NCI-H460 (cell line): ENCODE measurements around the gene KCNQ2. TPM values are rescaled to one million over a fixed set of nuclear protein-coding genes. Genes with fewer than 3 reads are reported as not detected.

Source experiments
- DNase-seq: peaks from one replicate; pipeline ENCODE4 v3.0.0-alpha.2; 2016; ENCODE audit warnings: low read depth; ENCODE audit errors: extremely low read depth
- total RNA-seq: library from RNA; depleted of rRNA; stranded (reverse); fragments of >200 nt; shearing (Covaris generic); gene quantifications from 2 replicates; pipeline ENCODE4 v1.2.3, GENCODE V29; 2014

The KCNQ2 gene
- total RNA-seq, 1 experiment from 2014 or later: 0.17 TPM

DNA sequence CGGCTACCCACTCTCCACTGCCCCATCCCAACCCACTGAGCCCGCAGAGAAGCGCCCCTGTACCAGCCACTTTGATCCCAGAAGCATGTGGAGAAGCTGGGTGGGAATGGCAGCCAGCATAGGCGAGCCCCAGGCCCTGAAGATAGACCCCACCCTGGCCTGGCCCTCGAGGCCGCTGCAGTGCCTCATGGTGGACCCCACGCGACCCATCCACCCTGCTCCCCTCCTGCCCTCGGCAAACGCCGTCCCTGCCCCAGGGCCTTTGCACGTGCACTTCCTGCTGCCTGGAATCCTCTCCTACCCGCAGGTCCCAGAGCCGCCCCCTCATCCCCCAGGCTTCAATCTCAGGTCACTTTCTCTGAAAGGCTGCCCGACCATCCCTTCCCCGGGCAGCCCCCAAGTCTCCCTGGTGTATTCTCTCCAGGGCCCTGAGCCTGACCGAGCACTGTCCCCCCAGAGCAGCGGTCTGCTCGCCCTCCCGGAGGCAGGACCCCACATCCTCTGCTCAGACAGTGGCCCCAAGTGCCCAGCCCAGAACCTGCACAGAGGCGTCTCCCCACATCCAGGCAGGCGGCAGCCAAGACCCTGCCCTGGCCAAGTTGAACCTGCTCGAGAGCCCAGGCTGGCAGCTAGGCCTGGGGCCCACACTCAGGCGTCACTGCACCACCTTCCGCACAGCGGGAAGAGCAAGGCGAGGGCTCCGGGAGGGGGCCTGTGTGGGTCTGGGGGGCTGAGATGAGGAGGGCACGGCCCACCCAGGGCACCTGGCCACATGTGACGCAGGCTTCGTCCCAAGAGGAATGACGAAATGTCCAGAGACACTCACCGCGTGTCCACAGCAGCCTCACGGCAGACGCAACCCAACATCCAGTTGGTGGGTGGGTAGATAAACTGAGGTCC is 14.0 kb downstream of the KCNQ2 start:
- no peak for DNase-seq

DNA sequence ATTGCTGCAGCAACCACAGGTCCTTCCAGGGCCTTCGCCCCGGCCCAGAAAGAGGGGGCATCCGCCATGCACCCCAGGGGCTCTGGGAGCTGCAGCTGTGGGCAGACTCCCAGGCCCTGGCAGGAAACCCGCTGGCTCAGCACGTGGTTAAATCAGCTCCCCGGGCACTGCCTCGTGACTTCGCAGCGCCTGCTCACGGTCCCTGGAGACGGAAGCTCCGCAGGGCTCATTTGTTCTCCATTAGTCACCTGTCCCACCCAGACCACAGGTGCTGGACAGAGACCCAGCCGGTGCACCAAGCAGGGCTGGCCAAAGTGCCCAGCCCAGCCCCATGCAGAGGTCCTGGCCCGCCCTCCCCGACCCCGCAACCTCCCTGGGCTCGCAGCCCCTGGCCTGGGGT is 14.7 kb downstream of the KCNQ2 start:
- no peak for DNase-seq

DNA sequence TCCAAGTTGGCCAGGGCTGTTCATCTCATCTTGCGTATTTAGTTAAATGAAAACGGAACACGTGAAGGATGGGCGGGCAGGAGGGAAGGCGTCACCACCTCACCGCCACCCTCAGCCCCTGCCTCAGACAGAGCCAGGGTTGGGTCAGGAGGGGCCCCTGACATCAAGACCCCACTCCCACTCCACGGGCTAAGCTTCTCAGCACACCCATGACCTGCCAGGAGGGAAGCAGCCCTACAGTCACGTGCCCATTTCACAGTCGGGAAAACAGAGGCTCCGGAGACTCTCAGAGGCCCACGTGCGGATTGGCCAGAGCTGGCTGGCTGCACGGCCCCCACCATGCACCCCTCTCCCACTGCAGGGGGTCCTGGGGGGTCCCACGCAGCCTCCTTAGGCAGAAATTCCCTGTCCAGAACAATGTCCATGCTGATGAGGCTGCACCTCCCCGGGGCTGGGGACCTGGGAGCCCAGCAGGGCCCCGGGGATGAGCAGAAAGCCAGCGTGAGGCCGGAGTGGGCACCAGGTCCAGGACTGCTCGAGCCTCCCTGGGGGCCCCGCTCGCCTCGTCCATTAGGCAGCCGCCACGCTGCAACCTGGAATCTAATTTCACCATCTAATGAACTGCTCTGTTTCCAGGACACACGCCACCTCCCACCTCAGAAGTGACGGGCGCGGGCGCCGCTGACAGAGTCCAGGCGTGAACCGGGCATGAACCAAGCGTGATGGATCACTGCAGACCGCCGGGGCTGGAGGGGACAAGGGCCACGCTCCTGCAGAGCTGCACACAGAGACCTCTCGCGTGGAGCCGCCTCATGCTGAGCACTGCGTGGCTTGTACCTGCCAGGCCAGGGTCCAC is 15.8 kb downstream of the KCNQ2 start:
- no peak for DNase-seq

DNA sequence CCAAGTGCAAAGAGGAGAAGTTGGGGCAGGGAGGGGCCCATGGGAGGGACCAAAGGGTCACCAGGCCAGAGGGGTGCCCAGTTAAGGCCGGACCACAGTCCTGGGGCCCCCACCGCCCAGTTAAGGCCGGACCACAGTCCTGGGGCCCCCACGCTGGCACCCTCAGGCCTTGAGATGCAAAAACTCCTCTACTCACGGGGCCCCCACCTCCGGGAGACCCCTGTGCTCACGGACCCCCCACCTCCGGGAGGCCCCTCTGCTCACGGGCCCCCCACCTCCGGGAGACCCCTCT is 16.9 kb downstream of the KCNQ2 start:
- no peak for DNase-seq

DNA sequence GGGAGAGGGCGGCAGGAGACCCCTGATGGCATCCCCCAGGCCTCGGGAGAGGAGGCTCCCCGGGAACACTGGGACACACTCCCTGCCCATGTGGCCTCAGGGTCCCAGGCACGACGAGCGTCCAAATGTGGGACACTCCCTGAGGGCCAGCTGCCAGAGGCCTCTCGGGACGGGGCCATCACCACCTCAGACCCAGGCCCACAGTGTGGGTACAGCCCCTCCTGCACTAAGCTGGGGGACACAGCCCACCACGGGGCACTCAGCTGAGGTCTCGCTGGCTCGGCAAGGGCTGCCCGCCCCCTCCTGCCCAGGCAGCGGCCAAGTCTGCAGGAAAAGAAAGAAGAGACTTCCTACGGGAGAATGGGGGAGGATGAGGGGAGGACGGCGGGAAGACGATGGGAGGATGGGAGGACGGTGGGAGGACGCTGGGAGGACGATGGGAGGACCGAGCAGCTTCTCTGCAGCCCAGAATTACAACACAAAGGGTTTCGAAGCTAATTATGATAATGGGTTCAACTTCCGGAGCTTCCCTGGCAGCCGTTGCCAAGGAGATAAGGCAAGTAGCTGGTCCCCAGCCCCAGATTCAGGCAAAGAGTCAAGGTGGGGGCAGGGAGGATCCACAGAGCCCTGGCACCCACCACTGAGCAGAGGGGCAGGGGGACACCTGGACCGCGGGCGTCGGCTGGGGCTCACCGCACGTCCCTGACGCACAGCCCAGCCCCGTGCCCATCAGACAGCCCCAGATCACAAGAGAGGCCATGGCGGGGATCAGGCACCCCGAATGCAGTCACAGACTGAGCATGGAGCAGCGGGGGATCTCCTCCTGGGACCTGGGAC is 17.5 kb downstream of the KCNQ2 start:
- no peak for DNase-seq

DNA sequence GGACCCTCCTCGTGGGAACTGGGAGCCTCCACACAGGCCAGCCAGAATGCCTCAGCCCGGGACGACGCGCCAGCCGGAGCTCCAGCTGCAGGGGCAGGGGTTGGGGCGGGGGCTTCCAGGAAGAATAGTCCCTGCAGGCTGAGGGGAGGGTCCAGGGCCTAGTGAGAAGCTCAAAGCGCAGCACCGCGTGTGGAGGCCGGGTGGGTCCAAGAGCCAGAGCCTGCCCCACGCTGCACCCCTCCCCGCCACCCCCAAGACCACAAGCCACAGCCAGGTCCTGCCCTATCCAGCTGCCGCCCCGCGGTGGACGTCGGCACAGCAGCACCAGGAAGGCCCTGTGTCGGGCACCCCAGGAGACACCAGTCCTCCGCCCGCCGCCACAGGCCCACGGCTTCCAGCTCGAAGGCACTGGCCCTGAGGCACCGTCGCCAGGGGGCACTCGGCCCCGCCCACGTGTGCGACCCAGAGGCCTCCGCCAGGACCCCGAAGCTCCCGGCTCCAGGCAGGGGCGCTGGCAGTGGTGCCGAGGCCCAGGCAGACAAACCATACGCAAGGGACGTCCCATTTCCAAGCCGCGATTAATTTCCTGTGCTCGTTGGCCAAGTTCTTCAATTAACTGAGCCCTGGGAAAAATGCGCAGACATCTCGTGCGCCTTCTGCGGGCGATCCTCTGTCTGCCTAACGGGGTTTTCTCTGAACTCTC is 19.5 kb downstream of the KCNQ2 start:
- peak; percentile 35 for DNase-seq

DNA sequence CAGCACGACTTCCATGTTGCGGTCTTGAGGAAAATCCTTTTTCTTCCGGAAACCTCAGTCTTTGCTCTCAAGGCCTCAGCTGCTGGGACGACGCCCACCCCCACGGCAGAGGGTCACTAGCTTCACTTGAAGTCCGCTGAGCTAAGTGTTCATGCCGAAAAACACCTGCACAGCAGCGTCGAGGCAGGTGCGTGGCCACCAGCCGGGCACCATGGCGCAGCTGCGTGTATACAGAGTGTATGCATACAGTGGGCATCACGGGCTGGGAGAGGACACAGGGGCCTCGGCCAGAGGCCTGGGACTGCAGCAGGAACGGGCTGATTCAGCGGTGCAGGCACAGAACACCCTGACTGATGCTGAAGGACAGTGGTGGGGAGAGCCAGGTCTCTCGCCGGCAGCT is 20.1 kb downstream of the KCNQ2 start:
- DNase-seq: no peak

DNA sequence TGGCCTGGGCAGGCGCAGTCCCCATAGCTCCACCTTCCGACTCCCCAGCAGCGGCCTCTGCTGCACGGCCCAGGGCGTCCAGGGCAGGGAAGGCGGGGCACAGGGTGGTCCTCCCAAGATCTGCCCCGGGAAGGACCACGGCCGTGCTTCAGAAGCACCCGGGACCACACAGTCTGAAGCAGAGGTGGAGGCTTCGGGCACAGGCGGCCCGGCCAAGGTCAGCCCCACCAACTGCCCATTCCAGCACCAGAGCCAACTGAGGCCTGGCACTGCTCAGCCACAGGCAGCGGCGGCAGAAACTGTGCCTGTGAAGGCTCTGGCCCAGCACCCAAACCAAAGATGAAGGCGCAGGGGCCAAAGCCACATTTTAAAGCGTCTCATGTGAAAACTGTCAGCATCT is 20.6 kb downstream of the KCNQ2 start:
- no peak for DNase-seq

DNA sequence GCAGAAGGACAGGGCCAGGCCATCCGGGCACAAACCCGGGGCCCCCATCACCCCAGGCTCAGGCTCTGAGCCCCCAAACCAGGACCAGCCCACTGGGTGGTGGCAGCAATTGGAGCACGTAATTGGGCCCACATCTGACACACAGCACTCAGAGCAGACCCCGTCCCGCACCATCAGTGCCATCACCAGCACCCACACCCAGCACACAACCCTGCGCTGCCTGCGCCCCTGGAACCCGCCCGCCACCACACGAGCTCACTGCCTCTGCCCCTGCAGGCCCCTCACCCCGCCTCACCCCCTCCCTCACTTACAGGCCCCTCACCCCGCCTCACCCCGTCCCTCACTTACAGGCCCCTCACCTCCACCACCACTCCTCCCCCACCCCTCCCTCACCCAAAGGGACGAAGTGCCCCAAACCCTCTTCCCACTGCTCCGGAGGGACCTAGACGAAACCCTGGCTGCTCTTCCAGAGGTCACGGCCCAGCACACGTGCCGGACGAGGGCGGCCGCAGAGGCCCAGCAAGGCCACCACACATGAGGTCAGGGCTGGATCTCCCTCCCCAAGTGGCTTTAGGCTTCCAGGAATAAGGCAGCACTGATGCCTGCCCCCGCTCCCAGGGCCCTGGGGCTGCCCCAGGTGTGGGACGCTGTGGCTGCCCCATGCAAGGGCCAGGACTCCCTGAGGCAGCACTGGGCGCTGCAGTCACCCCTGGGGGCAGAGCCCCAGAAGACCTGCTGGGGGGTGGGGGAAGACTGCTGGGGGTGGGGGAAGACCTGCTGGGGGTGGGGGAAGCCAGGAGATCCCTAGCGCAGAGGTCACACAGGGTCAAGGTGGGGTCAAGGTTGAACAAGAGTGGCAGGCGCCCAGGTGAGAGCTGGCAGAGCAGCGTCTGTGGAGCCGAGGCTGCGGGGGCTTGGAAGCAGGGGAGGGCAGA is 22.4 kb downstream of the KCNQ2 start:
- DNase-seq: no peak

DNA sequence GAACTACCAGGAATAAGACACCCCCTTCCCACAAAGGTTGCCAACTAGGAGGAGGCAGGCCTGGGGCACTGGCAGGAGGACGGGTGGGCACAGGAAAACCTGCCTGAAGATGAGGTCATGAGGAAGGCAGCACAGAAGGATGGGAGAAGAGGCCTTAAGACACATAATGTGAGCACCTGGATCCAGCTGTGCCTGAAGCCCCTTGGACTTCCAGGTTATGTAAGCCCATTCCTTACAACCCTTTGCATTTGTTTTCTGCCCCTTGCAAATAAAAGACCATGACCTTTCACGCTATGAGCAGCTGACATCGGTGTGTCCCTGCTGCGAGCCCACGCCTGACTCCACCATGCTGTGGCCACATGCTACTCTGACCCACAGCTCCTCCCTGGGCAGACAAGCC is 23.4 kb downstream of the KCNQ2 start:
- no peak for DNase-seq

DNA sequence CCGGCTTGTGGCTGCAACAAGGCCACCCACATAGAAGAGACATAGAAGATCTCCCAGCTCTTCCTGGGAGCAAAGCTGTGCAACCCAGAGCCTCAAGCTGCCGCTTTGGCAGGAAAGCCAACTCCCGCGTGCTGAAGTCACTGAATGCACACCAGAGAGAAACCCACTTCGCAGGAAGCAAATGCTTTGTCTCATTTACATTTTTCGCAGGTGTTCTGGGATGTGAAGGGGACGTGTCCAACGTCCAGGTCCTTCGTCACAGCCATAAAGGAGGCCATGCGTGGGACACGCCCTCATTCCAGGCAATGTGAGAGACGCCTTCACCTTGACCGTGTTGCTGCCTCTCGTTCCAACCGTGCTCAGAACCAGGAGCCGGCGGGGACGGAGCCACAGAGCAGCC is 24.4 kb downstream of the KCNQ2 start:
- no peak for DNase-seq

DNA sequence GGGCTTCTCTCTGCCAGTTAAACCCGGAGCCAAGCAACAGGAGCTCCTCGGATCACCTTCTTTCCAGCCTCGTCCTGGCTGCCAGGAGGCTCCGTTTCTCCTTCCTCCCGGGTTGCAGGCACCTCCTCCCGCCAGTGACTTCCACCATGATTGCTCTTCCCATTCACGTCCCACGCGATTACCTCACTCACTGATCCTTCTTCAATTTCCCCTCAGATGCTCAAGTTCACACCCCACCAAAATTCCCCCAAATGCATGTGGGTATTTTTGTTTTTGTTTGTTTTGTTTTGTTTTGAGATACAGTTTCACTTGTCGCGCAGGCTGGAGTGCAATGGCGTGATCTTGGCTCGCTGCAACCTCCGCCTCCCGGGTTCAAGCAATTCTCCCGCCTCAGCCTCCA is 25.1 kb downstream of the KCNQ2 start:
- no peak for DNase-seq

DNA sequence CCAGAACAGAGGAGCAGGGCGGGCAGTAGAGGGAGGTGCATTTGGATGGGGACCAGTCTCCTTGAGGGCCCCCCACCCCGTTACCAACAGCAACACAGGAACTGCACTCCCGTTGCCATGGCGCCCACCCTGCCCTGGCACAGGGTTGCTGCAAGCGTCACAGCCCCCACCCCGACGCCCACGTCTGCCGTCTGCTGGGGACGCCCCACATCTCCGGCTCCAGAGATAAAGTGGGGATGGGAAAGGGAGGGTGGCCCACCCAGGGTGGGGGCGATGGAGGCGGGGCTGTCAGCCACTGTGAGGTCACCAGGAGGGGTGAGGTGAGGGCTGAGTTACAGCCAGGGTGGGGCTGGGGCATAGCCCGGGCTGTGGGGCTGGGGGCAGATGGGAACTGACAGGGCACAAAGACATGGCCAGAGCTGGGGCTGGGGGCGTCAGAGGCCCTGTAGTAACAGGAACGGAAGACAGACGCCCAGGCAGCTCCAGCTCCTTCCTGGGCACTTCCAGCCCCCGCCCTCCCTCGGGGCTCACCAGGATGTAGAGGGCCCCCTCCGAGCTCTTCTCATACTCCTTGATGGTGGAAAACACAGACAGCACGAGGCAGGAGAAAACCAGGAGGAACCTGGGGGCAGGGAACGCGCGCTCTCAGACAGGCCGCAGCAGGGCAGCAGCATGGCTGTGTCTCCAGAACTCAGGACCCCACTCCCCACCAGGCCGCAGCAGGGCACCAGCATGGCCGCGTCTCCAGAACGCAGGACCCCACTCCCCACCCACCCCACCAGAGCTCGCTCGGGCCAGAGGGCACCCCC is 26.0 kb downstream of the KCNQ2 start:
- DNase-seq: no peak

DNA sequence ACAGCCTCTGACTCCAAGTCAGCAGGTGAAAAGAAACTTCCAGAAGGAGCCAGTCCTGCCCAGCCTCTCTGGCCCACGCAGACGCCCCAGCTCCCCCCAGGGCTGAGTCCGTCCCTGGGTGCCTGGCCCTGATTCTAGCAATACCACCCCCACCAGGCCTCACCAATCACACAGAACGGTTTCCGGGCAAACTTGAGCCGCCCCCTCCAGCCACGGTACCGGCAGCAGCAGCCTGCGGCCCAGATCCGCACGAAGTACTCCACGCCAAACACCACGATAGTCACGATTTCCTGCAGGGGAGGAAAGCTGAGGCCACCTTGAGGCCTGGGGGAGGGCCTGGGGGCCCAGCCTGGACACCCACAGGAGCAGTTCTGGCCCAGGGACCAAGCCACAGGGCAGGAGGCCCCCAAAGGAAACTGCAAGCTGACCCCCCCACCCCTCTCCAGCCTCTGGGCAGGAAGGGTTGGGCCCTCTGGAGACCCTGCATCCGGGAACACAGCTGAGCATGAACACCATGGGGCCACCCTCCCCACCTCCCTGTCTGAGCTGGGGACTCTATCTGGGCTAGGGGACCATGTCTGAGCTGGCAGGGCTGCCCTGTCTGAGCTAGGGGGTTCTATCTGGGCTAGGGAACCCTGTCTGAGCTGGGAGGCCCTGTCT is 27.2 kb downstream of the KCNQ2 start:
- no peak for DNase-seq

DNA sequence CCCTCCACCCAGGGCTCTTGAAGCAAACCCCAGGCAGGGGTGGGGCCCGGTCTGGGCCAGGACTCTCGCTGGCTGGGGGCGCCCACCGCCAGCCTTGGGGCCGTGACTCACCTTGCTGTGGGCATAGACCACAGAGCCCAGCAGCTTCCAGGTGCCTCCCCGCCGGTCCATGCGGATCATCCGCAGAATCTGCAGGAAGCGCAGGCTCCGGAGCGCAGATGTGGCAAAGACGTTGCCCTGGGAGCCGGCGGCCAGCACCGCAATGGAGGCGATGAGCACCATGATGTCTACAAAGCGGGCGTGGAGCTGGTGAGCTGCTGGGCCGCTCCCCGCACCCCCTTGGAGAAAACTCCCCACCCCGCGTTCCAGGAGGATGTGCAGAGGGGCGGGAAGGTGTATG is 27.9 kb downstream of the KCNQ2 start:
- no peak for DNase-seq

DNA sequence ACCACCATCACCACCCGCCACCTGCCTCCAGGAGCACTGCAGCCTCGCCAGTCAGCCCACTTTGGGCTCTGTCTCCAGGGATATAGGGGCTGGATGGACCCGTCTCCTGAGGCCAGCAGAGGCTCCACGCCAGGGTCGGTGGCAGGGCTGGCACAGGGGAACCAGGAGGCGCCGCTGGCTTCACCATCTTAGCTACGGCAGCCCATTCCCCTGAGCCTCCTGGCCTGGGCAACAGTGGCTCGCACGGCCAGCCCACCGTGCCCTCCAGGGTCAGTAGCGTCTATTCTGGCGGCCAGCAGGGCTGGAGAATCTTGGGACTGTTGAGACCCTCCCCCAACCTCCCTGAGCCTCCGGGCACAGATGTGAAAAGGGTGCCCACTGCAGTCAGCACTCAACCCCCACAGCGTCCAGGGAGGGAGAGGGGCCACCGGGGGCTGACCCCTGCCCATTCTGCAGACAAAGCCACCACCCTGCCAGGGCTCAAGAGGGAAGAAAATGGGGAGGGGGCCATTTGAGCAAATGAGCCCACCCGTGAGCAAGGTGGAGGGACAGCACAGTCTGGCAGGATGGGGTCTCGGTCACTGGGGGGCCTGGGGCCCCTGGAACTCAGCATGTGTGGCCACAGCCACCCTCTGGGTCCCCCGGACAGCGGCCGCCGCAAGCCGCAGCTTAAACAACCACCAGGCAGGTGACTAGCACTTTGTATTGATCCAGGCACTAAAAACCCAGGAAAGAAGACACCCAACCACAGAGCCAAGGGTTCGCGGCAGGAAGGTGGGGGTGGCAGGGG is 28.7 kb downstream of the KCNQ2 start:
- DNase-seq: no peak

DNA sequence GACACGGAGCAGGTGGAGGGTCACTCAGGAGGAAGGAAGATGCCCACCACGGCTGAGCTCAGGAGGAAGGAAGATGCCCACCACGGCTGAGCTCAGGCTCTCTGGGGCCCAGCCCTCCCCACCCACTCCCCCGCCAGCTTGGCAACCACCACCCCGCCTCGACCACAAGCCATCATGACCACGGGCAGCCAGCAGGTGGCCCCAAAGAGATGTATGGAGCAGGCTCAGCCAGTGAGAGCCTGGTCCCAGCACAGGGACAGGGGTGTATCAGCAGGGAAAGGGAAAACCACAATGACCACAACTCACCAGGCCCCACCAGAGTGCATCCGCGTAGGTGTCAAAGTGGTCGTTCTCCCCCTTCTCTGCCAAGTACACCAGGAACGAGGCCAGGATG is 30.4 kb downstream of the KCNQ2 start:
- peak; percentile 33 for DNase-seq
